Measurements from ENCODE around the gene DGKI.
"Not testable (repeated sequence)": the region's sequence is repeated elsewhere in the genome, so short reads cannot be mapped to it uniquely, and the experiment has no call there.

DGKI gene

GRCh38 chr7:137448572-137448971, 398.2 kb downstream of the DGKI start:
- DNase-seq = not testable (repeated sequence)

GRCh38 chr7:137446025-137446424, 400.7 kb downstream of the DGKI start:
- no peak for DNase-seq

- DNase-seq = no peak
Measured at GRCh38 chr7:137445268-137445667, 401.5 kb downstream of the DGKI start.

GRCh38 chr7:137443616-137444015, 403.2 kb downstream of the DGKI start:
- DNase-seq = no peak

GRCh38 chr7:137441451-137441850, 405.3 kb downstream of the DGKI start:
- DNase-seq = no peak

GRCh38 chr7:137439829-137440825, 406.6 kb downstream of the DGKI start:
- DNase-seq = no peak

GRCh38 chr7:137434946-137435345, 411.8 kb downstream of the DGKI start:
- DNase-seq = no peak

- DNase-seq = no peak
Measured at GRCh38 chr7:137434530-137434929, 412.2 kb downstream of the DGKI start.

GRCh38 chr7:137423321-137423720, 423.5 kb downstream of the DGKI start:
- no peak for DNase-seq

GRCh38 chr7:137421366-137421765, 425.4 kb downstream of the DGKI start:
- no peak for DNase-seq

GRCh38 chr7:137418841-137419240, 427.9 kb downstream of the DGKI start:
- DNase-seq = no peak

- no peak for DNase-seq
Measured at GRCh38 chr7:137417464-137417863, 429.3 kb downstream of the DGKI start.

GRCh38 chr7:137413901-137414300, 432.9 kb downstream of the DGKI start:
- DNase-seq = no peak

GRCh38 chr7:137411446-137411845, 435.3 kb downstream of the DGKI start:
- DNase-seq = no peak

- DNase-seq = no peak
Measured at GRCh38 chr7:137408126-137408525, 438.6 kb downstream of the DGKI start.

- no peak for DNase-seq
Measured at GRCh38 chr7:137407078-137407477, 439.7 kb downstream of the DGKI start.

- DNase-seq = no peak
Measured at GRCh38 chr7:137404660-137405317, 442.0 kb downstream of the DGKI start.

- DNase-seq = no peak
Measured at GRCh38 chr7:137403353-137403695, 443.4 kb downstream of the DGKI start.

- DNase-seq = no peak
Measured at GRCh38 chr7:137402536-137403352, 444.0 kb downstream of the DGKI start.

- no peak for DNase-seq
Measured at GRCh38 chr7:137399827-137400823, 446.6 kb downstream of the DGKI start.

GRCh38 chr7:137396051-137396450, 450.7 kb downstream of the DGKI start:
- DNase-seq = no peak

- peak; percentile 20 for DNase-seq
Measured at GRCh38 chr7:137395420-137395819, 451.4 kb downstream of the DGKI start.

All from SHP77 treated with DMSO at 0.1 percent for 48 hours (cell line).